ES-I3 (cell line): ENCODE measurements around the gene SUN2.

ENCODE experiments used
- H3K36me3 ChIP-seq: 2 replicates; pipeline ENCODE4 v1.6.1; 2013; ENCODE audit warnings: mild to moderate bottlenecking, low read length, control low read depth, moderate library complexity; ENCODE audit not compliant: insufficient read depth
- H3K4me1 ChIP-seq: 2 replicates; pipeline ENCODE4 v1.6.1; 2013; ENCODE audit warnings: mild to moderate bottlenecking, control low read depth, low read length; ENCODE audit not compliant: insufficient read depth
- H3K9ac ChIP-seq: 2 replicates; pipeline ENCODE4 v1.6.1; 2013; ENCODE audit warnings: low read depth, mild to moderate bottlenecking, low read length, moderate library complexity
- H3K9me3 ChIP-seq: 2 replicates; pipeline ENCODE4 v1.6.1; 2013; ENCODE audit warnings: mild to moderate bottlenecking, low read length, moderate library complexity; ENCODE audit not compliant: control insufficient read depth, insufficient read depth

The SUN2 gene

DNA sequence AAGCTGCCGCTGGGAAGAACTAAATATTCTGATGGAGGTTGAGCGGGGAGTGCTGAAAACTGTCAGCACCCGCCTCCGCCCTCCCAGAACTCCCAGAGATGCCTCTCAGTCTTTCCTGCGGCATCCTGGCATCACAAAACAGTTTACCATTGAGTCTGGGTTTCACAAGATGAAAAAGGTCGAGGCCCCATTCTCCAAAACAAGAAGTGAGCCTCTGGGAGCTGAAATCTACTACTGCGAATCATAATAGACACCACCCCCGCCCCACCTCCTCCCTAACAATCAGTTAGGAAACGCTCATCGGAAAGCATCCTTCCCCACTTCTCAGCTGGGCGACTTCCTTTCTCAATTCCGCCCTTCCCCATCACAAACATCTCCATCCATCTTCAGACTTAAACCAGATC, 1.0 kb downstream of the SUN2 start:
- Histone ChIP-seq H3K4me1 (peaks cover 12% of the 10 kb centered on the region; the same call in 1 of the 2 replicates), H3K9me3 (no peaks in the 10 kb centered on the region), H3K36me3 (no peaks in the 10 kb centered on the region), H3K9ac (peak overlapping the region; percentile 92; the same call in 1 of the 2 replicates)

DNA sequence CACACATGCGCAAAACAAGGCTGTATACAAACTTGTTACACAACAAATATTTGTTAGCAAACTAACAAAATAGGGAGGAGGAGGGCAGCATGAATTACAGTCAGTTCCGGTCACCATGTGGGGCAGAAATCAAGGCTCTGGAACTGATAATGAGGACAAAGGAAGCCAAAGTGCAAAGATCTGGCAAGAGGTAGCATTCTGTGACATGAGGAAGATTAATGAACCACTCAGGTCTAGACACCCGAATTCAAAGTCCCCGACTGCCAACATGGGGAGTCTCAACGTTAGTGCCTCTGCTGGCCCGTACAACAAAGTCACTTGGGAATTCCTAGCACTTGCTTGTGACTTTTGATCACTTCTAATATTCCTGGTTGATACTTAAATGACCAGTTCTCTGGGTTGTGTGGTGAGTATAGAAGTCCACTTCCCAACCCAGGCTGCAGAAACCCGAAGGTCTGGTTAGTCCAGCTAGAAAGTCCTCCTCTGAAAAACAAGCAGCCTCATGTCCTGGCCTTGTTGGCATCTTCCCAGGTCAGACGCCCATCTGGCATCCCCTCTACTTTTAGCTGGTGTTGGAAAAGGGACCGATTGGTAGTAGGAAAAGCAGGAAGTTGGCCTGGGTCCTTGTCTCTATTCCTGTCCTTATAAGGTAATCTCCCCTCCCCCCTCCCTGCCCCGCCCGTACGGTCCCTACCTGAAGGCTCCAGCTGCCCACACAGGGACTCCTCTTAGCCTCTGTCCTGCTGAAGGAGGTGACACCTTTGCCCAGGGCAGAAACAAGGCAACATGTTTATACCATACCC, 1.6 kb downstream of the SUN2 start:
- H3K9me3 ChIP-seq: no peaks in the 10 kb centered on the region
- peak overlapping the region; percentile 92; the same call in 1 of the 2 replicates for H3K9ac ChIP-seq
- peaks cover 12% of the 10 kb centered on the region; the same call in 1 of the 2 replicates for H3K4me1 ChIP-seq
- H3K36me3 ChIP-seq: no peaks in the 10 kb centered on the region

DNA sequence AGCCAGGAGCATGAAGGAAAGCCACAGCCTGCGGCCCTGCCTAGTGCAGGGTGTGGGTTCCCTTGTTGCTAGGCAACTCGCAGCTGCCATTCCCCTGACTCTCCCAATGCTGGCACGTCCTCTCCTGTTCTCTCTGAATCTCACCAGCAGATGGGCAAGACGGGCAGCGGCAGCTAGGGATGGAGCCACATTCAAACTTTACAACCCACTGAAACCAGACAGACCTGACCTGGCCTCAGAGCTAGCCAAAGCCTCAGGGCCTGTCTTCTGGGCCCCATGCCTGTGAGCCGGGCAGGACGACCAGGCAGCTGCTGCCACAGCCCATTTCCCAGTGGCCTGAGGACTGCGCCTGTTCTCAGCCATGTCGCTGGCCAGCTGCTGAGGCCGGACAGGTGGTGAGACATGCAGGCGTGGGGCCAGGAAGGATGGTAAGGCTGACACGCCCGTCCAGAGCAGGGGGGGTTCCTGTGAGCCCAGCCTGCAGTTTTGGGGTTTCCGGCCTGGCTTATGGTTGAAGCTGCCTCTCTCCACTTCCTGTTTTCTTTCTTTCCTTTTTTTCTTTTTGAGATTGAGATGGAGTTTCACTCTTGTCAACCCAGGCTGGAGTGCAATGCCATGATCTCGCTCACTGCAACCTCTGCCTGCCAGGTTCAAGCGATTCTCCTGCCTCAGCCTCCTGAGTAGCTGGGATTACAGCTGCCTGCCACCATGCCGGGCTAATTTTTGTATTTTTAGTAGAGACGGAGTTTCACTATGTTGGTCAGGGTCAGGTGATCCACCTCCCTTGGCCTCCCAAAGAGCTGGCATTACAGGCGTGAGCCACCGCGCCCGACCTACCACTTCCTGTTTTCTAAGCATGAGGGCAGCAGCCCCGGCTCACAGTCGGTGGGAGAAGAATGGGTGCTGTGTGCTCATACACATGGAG, 4.1 kb downstream of the SUN2 start:
- Histone ChIP-seq H3K36me3 (no peaks in the 10 kb centered on the region), H3K9ac (no peak overlapping the region), H3K4me1 (peaks cover 8% of the 10 kb centered on the region; the same call in 1 of the 2 replicates), H3K9me3 (no peaks in the 10 kb centered on the region)

DNA sequence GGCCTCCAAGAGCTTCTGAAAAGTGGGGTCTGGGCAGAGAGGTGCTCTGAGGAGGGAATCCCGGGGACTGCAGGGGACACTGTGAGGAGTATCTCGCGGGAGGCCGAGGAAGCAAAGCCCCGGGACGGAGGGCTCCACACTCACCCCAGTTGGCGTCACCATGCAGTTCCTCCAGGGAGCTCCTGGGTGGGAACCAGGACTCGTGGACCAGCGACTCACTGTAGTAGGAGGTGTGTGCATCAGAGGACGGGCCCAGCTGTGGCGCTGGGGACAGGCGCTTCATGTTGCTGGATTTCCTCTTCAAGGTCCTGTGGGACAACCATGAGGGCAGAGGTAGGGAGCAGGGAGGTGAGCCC, 4.8 kb downstream of the SUN2 start:
- Histone ChIP-seq H3K9ac (no peak overlapping the region), H3K9me3 (no peaks in the 10 kb centered on the region), H3K36me3 (no peaks in the 10 kb centered on the region), H3K4me1 (peaks cover 5% of the 10 kb centered on the region; the same call in 1 of the 2 replicates)

- H3K9me3 ChIP-seq: no peaks in the 10 kb centered on the region
- peaks cover 5% of the 10 kb centered on the region; the same call in 1 of the 2 replicates for H3K4me1 ChIP-seq
- H3K9ac ChIP-seq: no peak overlapping the region
- no peaks in the 10 kb centered on the region for H3K36me3 ChIP-seq
Measured at GRCh38 chr22:38750638-38751037, 5.2 kb downstream of the SUN2 start.

DNA sequence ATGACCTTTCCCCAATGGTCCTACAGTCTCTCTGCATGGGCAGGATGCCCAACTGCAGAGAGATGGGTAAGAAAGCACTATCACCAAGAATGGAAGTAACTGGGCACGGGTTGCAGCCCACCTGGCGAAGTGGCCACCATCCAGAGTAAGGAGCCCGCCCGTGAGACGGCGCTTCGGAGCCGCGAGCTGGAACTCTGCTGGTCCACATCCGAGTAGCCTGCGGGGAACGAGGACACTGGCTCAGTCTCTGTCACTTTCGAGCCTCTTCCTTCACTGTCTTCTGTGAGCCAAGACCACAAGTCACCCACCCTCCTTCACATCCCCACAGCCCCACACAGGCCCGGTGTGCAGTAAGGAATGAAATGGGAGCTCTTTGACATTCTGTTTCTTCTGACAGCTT, 5.7 kb downstream of the SUN2 start:
- no peaks in the 10 kb centered on the region for H3K36me3 ChIP-seq
- H3K9ac ChIP-seq: no peak overlapping the region
- H3K9me3 ChIP-seq: no peaks in the 10 kb centered on the region
- H3K4me1 ChIP-seq: peaks cover 5% of the 10 kb centered on the region; the same call in 1 of the 2 replicates

- H3K36me3 ChIP-seq: no peaks in the 10 kb centered on the region
- H3K9me3 ChIP-seq: no peaks in the 10 kb centered on the region
- H3K9ac ChIP-seq: no peak overlapping the region
- H3K4me1 ChIP-seq: no peaks in the 10 kb centered on the region
Measured at GRCh38 chr22:38748487-38749136, 7.2 kb downstream of the SUN2 start.

DNA sequence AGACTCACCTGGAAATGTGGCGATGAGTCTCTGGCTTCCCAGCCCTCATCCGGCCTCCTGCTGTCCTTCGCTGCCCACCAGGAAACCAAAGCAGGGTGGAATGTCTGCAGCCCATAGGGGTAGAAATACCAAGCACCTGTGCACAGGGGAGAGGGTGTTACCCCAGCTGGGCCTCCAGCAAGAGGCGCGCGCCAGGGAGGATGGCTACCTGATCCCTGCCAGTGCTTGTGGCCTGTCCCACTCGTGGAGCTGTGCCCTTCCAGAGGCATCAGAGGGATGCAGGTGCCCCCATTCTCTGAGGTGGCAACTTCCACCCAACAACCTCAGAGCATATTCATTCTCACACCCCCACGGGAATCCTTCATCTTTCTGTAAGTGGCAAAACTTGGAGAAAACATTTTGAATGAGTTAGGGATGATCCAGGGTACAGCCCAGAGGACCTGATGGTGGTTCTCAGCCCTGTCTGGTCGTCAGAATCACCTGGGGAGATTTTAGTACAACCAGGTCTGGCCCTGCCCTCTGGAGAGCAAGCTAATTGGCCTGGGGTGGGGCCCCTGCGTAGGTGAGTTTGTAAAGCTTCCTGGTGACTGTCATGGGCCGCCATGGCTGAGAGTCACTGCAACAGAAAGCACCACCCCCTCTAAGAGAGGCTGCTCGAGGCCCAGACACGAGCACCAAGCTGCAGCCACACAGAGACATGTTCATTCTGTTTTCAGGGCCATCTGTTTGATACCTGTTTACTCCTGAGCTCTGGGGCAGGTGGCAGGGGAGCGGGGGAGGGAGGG, 9.9 kb downstream of the SUN2 start:
- Histone ChIP-seq H3K36me3 (no peaks in the 10 kb centered on the region), H3K4me1 (no peaks in the 10 kb centered on the region), H3K9ac (no peak overlapping the region), H3K9me3 (no peaks in the 10 kb centered on the region)

- Histone ChIP-seq H3K9ac (no peak overlapping the region), H3K4me1 (no peaks in the 10 kb centered on the region), H3K36me3 (no peaks in the 10 kb centered on the region), H3K9me3 (no peaks in the 10 kb centered on the region)
Measured at GRCh38 chr22:38744981-38745380, 10.8 kb downstream of the SUN2 start.

DNA sequence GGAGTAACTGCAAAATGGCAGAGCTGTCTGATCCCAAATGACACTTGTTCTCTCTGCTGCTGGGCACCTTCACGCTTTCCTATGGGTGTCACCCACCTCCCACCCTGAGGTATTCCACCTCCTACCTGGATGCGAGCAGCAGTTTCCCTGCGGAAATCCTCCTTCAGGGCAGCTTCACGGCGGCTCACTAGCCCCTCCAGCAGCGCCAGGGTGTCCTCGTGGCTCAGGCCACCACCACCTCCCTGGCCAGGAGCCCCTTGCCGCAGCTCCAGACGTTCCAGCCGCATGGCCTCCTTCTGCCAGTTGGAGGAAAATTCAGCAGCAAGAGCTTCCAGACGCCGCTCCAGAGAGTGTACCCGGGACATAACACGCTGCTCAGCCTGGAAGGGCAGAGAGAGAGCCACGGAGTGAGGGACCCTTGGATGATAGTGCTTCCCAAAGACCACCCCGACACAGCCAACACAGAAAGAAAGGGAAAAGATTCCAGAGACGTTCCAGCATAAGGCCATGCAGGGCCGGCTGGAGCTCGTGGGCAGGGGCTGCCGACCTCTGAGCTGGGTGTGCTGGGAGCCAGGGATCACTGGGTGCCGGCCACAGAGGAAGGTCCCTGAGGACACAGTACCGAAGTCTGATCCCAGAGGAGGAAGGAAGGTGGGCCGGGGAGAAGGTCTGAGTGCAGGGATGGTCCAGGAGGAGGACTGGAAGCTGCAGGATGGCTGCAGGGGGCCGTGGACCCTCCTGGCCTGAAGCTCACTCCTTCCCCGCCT, 13.4 kb downstream of the SUN2 start:
- H3K9me3 ChIP-seq: no peaks in the 10 kb centered on the region
- H3K36me3 ChIP-seq: no peaks in the 10 kb centered on the region
- no peak overlapping the region for H3K9ac ChIP-seq
- no peaks in the 10 kb centered on the region for H3K4me1 ChIP-seq

DNA sequence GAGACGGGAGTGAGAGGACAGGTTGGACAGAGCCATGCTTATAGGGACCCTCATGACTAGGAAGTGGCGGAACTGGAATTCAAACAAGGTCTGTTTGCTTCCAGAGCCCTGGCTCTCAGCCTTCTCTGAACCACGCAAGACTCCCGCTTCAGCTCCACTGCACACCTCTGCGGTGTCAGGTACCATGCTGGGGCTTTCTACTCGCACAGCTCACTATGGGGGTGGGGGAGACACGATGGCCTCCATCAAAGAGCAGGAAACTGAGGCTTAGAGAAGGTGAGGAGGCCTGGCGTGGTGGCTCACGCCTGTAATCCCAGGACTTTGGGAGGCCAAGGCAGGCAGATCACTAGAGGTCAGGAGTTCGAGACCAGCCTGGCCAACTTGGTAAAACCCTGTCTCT, 14.2 kb downstream of the SUN2 start:
- Histone ChIP-seq H3K36me3 (peaks cover 5% of the 10 kb centered on the region; the same call in 1 of the 2 replicates), H3K4me1 (no peaks in the 10 kb centered on the region), H3K9me3 (no peaks in the 10 kb centered on the region), H3K9ac (no peak overlapping the region)

- Histone ChIP-seq H3K4me1 (no peaks in the 10 kb centered on the region), H3K9me3 (no peaks in the 10 kb centered on the region), H3K36me3 (peaks cover 6% of the 10 kb centered on the region; the same call in 1 of the 2 replicates), H3K9ac (no peak overlapping the region)
Measured at GRCh38 chr22:38741166-38741565, 14.6 kb downstream of the SUN2 start.

- peaks cover 6% of the 10 kb centered on the region; the same call in 1 of the 2 replicates for H3K36me3 ChIP-seq
- no peaks in the 10 kb centered on the region for H3K9me3 ChIP-seq
- H3K9ac ChIP-seq: no peak overlapping the region
- H3K4me1 ChIP-seq: no peaks in the 10 kb centered on the region
Measured at GRCh38 chr22:38740754-38741153, 15.0 kb downstream of the SUN2 start.
